ENCODE measurements around the gene DDX3X.

Gene DDX3X

GRCh38 chrX:41291309-41291708 lies 42.7 kb upstream of the DDX3X start:
- Histone ChIP-seq H3K4me1 (ENCODE audit: control insufficient read depth, low read length) (no peaks in the 10 kb centered on the region), H3K4me2 (ENCODE audit: low read length) (no peak overlapping the region), H3K79me2 (ENCODE audit: control insufficient read depth, low read length) (no peaks in the 10 kb centered on the region), H3K36me3 (ENCODE audit: control insufficient read depth, low read length) (no peaks in the 10 kb centered on the region), H4K20me1 (ENCODE audit: control insufficient read depth, insufficient read depth, low read depth, low read length) (no peaks in the 10 kb centered on the region), H3K27ac (ENCODE audit: low read depth, low read length) (no peak overlapping the region), H3K27me3 (ENCODE audit: control insufficient read depth, low read length) (no peaks in the 10 kb centered on the region), H3K9me2 (replicated peaks; ENCODE audit: control insufficient read depth, low read length) (no peaks in the 10 kb centered on the region), H3F3A (ENCODE audit: control insufficient read depth, insufficient read depth) (no peaks in the 10 kb centered on the region), H3K4me3 (ENCODE audit: low read length) (no peak overlapping the region), H3K9me3 (ENCODE audit: control insufficient read depth, insufficient read depth, low read length) (peaks cover 5% of the 10 kb centered on the region; the same call in 1 of the 2 replicates)
- TF ChIP-seq EZH2phosphoT487 (IDR thresholded peaks at IDR 0.05; ENCODE audit: borderline replicate concordance, low read length): no peak
- TF ChIP-seq CTCF (IDR thresholded peaks at IDR 0.05; ENCODE audit: low read depth, low read length, poor library complexity, severe bottlenecking): no peak

GRCh38 chrX:41293269-41293668 lies 40.7 kb upstream of the DDX3X start:
- Histone ChIP-seq H3K27ac (ENCODE audit: low read depth, low read length) (no peak overlapping the region), H3K27me3 (ENCODE audit: control insufficient read depth, low read length) (no peaks in the 10 kb centered on the region), H3K9me3 (ENCODE audit: control insufficient read depth, insufficient read depth, low read length) (peaks cover 5% of the 10 kb centered on the region; the same call in 1 of the 2 replicates), H3K4me2 (ENCODE audit: low read length) (no peak overlapping the region), H3K4me1 (ENCODE audit: control insufficient read depth, low read length) (no peaks in the 10 kb centered on the region), H3K4me3 (ENCODE audit: low read length) (no peak overlapping the region), H4K20me1 (ENCODE audit: control insufficient read depth, insufficient read depth, low read depth, low read length) (no peaks in the 10 kb centered on the region), H3K36me3 (ENCODE audit: control insufficient read depth, low read length) (no peaks in the 10 kb centered on the region), H3K9me2 (replicated peaks; ENCODE audit: control insufficient read depth, low read length) (no peaks in the 10 kb centered on the region), H3F3A (ENCODE audit: control insufficient read depth, insufficient read depth) (no peaks in the 10 kb centered on the region), H3K79me2 (ENCODE audit: control insufficient read depth, low read length) (no peaks in the 10 kb centered on the region)
- TF ChIP-seq CTCF (IDR thresholded peaks at IDR 0.05; ENCODE audit: low read depth, low read length, poor library complexity, severe bottlenecking) (peak; percentile 26), EZH2phosphoT487 (IDR thresholded peaks at IDR 0.05; ENCODE audit: borderline replicate concordance, low read length) (no peak)

GRCh38 chrX:41300758-41301437 lies 33.1 kb upstream of the DDX3X start:
- TF ChIP-seq EZH2phosphoT487 (IDR thresholded peaks at IDR 0.05; ENCODE audit: borderline replicate concordance, low read length) (no peak), CTCF (IDR thresholded peaks at IDR 0.05; ENCODE audit: low read depth, low read length, poor library complexity, severe bottlenecking) (no peak)
- Histone ChIP-seq H3K4me3 (ENCODE audit: low read length) (no peak overlapping the region), H3K79me2 (ENCODE audit: control insufficient read depth, low read length) (no peaks in the 10 kb centered on the region), H3K4me1 (ENCODE audit: control insufficient read depth, low read length) (peaks cover 6% of the 10 kb centered on the region), H3F3A (ENCODE audit: control insufficient read depth, insufficient read depth) (no peaks in the 10 kb centered on the region), H3K27me3 (ENCODE audit: control insufficient read depth, low read length) (no peaks in the 10 kb centered on the region), H3K9me3 (ENCODE audit: control insufficient read depth, insufficient read depth, low read length) (no peaks in the 10 kb centered on the region), H3K36me3 (ENCODE audit: control insufficient read depth, low read length) (no peaks in the 10 kb centered on the region), H3K9me2 (replicated peaks; ENCODE audit: control insufficient read depth, low read length) (no peaks in the 10 kb centered on the region), H3K27ac (ENCODE audit: low read depth, low read length) (no peak overlapping the region), H3K4me2 (ENCODE audit: low read length) (no peak overlapping the region), H4K20me1 (ENCODE audit: control insufficient read depth, insufficient read depth, low read depth, low read length) (no peaks in the 10 kb centered on the region)
